ENCODE results near the gene UBE2Z.

DNA sequence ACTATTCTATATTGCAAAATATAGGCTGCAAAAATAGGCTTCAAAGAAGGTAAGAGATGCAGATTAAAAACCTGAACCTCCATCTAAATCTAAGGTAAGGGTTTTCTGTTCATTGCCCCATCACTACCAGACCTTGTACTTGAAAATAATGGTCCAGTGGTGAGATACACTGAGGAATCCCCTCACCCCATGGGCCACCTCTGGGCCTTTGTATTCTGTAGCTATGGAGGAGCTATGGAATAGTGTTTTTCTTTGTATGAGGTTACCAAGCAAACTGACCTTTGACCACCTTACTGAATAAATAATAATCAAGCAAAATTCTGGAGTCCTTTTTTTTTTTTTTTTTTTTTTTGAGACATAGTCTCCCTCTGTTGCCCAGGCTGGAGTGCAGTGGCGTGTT is 4.8 kb upstream of the UBE2Z start:
- TF ChIP-seq, protein P1, sequence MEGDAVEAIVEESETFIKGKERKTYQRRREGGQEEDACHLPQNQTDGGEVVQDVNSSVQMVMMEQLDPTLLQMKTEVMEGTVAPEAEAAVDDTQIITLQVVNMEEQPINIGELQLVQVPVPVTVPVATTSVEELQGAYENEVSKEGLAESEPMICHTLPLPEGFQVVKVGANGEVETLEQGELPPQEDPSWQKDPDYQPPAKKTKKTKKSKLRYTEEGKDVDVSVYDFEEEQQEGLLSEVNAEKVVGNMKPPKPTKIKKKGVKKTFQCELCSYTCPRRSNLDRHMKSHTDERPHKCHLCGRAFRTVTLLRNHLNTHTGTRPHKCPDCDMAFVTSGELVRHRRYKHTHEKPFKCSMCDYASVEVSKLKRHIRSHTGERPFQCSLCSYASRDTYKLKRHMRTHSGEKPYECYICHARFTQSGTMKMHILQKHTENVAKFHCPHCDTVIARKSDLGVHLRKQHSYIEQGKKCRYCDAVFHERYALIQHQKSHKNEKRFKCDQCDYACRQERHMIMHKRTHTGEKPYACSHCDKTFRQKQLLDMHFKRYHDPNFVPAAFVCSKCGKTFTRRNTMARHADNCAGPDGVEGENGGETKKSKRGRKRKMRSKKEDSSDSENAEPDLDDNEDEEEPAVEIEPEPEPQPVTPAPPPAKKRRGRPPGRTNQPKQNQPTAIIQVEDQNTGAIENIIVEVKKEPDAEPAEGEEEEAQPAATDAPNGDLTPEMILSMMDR (IDR thresholded peaks at IDR 0.05; ENCODE audit: poor library complexity, severe bottlenecking): no peak
- TF ChIP-seq SMC3 (conservative IDR thresholded peaks at IDR 0.05; ENCODE audit: poor library complexity): no peak

Data from neural cell (in vitro differentiated cells).